ENCODE results near the gene SLC18A3.

Gene SLC18A3

DNA sequence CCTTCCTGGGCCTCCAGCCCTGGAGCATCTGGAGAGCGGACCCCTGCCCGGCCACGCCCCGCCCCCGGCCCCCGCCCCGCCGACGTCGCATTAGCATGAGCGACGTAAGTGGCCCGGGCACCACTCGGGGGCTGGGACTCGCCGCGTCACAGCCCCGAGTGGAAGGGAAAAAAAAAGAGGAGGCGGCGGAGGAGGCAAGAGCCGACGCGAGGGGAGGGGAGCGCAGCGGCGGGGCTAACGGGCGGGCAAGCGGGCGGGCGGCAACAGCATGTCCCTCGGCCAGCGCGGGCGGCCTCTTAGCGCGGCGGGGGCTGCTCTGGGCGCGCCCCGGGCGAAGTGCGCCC lies at the start of gene SLC18A3:
Gene SLC18A3, plus strand, starts transcription at position 197 of the 344 bp plus-strand sequence. CDS start 431 bp downstream, outside the sequence.
- no peak for DNase-seq (ENCODE audit: low read depth, low spot score)

- DNase-seq (ENCODE audit: low read depth, low spot score) = no peak
These were observed 49.6 kb upstream of the SLC18A3 start for GRCh38 chr10:49560526-49560925.

- DNase-seq (ENCODE audit: low read depth, low spot score) = no peak
These were observed 47.2 kb upstream of the SLC18A3 start for GRCh38 chr10:49562893-49563292.

- DNase-seq (ENCODE audit: low read depth, low spot score) = no peak
These were observed 45.6 kb upstream of the SLC18A3 start for GRCh38 chr10:49564461-49565009.

GRCh38 chr10:49567810-49568209 lies 42.3 kb upstream of the SLC18A3 start:
- DNase-seq (ENCODE audit: low read depth, low spot score) = no peak

- DNase-seq (ENCODE audit: low read depth, low spot score) = no peak
These were observed 41.9 kb upstream of the SLC18A3 start for GRCh38 chr10:49568235-49568634.

DNA sequence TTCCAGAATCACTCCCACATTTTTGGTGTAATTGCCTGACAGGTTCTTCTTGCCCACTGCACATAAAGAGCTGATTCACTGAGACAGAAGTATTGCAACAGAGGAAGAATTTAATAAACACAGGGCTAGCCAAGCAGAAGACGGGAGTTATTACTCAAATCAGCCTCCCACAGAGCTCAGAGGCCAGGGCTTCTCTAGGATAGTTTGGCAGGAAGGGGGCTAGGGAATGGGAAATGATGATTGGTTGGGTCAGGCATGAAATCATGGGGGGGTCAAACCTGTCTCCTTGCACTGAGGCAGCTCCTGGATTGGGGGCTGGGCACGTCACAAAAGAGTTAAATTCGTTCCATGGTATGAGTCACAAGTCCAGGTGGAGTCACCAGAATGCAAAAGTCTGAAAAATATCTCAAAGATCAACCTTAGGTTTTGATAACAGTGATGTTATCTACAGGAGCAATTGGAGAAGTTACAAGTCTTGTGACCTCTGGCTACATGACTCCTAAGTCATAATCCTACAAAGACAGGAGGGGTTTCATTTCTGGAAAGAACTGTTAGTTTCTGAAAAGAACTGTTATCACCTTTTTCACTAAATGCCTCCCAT lies 41.0 kb upstream of the SLC18A3 start:
- no peak for DNase-seq (ENCODE audit: low read depth, low spot score)

DNA sequence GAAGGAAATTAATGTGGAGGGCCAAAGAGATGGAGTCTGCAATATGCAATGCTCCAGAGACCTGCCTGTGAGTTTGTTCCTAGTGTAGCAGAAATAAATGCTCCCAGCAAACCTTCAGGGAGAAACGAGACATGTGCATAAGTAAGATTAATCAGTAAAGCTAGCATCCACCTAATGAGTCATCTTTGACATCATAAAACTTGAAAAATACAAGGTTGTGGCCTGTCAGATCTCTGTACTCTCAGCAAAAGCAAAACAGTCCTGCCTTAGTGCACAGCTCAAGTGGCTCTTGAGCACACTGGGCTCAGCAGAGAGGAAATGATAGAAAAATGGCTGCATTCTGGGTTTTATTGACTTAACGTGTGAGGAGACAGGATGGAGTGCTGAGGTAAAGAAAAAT lies 38.7 kb upstream of the SLC18A3 start:
- DNase-seq (ENCODE audit: low read depth, low spot score) = no peak

GRCh38 chr10:49572594-49573114 lies 37.5 kb upstream of the SLC18A3 start:
- no peak for DNase-seq (ENCODE audit: low read depth, low spot score)

GRCh38 chr10:49575489-49576072 lies 34.5 kb upstream of the SLC18A3 start:
- DNase-seq (ENCODE audit: low read depth, low spot score) = no peak

GRCh38 chr10:49577182-49577925 lies 32.8 kb upstream of the SLC18A3 start:
- no peak for DNase-seq (ENCODE audit: low read depth, low spot score)

DNA sequence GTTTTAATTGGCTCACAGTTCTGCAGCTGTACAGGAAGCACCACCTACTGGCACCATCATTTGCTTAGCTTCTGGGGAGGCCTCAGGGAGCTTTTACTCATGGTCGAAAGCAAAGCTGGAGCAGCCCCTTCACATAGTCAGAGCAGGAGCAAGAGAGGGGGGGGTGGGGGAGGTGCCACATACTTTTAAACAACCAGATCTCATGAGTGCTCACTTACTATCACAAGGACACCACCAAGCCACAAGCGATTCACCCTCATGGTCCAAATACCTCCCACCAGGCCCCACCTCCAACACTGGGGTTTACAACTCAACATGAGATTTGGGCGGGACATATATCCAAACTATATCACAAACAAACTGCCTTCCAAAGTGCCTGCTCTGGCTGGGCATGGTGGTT lies 31.7 kb upstream of the SLC18A3 start:
- DNase-seq (ENCODE audit: low read depth, low spot score) = no peak

DNA sequence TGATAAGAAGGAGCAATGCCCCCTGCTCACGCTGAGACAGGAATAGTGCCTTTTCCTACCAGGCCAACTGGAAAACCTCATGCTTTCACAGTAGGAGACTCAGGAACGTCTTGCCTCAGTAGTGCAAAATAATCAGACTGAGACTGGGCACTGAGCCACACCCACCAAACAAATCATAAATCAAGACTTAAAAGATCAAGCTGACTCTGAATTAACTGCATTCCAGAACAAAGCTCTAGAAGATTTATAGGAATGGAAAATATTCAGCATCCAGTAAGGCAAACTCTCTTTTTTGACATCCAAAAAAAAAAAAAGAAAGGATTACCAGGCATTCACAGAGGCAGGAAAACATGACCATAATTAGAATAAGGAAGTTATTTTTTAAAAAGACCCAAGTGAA lies 30.5 kb upstream of the SLC18A3 start:
- no peak for DNase-seq (ENCODE audit: low read depth, low spot score)

DNA sequence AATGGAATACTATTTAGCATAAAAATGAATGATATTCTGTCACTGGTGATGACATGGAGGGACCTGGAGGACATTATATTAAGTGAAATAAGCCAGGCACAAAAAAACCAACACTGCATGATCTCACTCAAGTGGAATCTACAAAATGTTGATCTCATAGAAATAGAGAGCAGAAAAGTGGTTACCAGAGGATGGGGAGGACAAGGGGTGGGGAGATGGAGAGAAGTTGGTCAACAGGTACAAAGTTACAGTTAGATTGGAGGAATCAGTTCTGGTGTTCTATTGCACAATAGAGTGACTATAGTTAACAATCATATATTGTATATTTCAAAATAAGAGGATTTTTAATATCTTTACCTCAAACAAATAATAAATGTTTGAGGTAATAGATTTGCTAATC lies 24.7 kb upstream of the SLC18A3 start:
- DNase-seq (ENCODE audit: low read depth, low spot score) = no peak

GRCh38 chr10:49587981-49588380 lies 22.1 kb upstream of the SLC18A3 start:
- no peak for DNase-seq (ENCODE audit: low read depth, low spot score)

GRCh38 chr10:49592726-49593563 lies 17.2 kb upstream of the SLC18A3 start:
- peak; percentile 19 for DNase-seq (ENCODE audit: low read depth, low spot score)

GRCh38 chr10:49593564-49593875 lies 16.6 kb upstream of the SLC18A3 start:
- DNase-seq (ENCODE audit: low read depth, low spot score) = no peak

DNA sequence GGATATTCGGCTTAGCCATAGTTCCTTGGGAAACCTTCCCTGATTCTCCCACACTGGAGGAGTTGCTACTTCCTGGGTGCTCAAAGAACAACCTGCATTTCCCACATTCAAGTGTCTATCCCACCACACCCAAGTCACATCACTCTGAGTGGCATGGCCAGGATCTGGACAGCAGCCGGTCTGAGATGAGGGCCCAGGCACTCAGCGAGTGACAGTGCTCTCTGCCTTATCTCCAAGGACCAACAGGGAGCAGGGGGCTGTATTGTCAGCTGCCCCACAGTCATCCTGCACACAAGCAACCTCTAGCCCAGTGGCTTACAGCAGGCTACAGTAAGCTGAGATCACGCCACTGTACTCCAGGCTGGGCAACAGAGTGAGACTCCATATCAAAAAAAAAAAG lies 16.1 kb upstream of the SLC18A3 start:
- DNase-seq (ENCODE audit: low read depth, low spot score) = no peak

- DNase-seq (ENCODE audit: low read depth, low spot score) = no peak
These were observed 15.5 kb upstream of the SLC18A3 start for GRCh38 chr10:49594594-49594993.

- no peak for DNase-seq (ENCODE audit: low read depth, low spot score)
These were observed 15.0 kb upstream of the SLC18A3 start for GRCh38 chr10:49595003-49595712.
